ENCODE measurements around the gene ORAI3. TPM values are rescaled to one million over a fixed set of nuclear protein-coding genes. Genes with fewer than 3 reads are reported as not detected.

Gene ORAI3
- total RNA-seq, 1 donor from 2014 or later: 19.5 TPM

- Histone ChIP-seq H3K9me3 (no peaks in the 10 kb centered on the region), H3K27ac (no peak overlapping the region), H3K4me1 (peaks cover 15% of the 10 kb centered on the region), H3K36me3 (no peaks in the 10 kb centered on the region), H3K4me3 (no peak overlapping the region), H3K27me3 (no peaks in the 10 kb centered on the region)
- no peak for ATAC-seq
- intact Hi-C loops (cut with DNase I): no loop called here
- TF ChIP-seq CTCF (IDR thresholded peaks at IDR 0.05): no peak
- no peak for DNase-seq
These were observed 44.3 kb downstream of the ORAI3 start for GRCh38 chr16:30992931-30993816.

GRCh38 chr16:30995927-30996323 is 47.1 kb downstream of the ORAI3 start:
- Histone ChIP-seq H3K9me3 (no peaks in the 10 kb centered on the region), H3K4me3 (no peak overlapping the region), H3K36me3 (no peaks in the 10 kb centered on the region), H3K27me3 (no peaks in the 10 kb centered on the region), H3K4me1 (peaks cover 15% of the 10 kb centered on the region), H3K27ac (no peak overlapping the region)
- intact Hi-C loops (cut with DNase I): no loop called here
- ATAC-seq (no peak), DNase-seq (no peak)
- TF ChIP-seq CTCF (IDR thresholded peaks at IDR 0.05): no peak

GRCh38 chr16:30996324-30996984 is 47.6 kb downstream of the ORAI3 start:
- ATAC-seq (no peak), DNase-seq (no peak)
- no peak for TF ChIP-seq CTCF (IDR thresholded peaks at IDR 0.05)
- H3K27me3 ChIP-seq: no peaks in the 10 kb centered on the region
- no peaks in the 10 kb centered on the region for H3K9me3 ChIP-seq
- peak overlapping the region; percentile 55 for H3K4me3 ChIP-seq
- H3K4me1 ChIP-seq: peaks cover 15% of the 10 kb centered on the region
- H3K36me3 ChIP-seq: no peaks in the 10 kb centered on the region
- H3K27ac ChIP-seq: peak overlapping the region; percentile 6
- intact Hi-C loops (cut with DNase I): no loop called here

GRCh38 chr16:30996985-30997724 is 48.3 kb downstream of the ORAI3 start:
- ATAC-seq: peak; percentile 97
- no peaks in the 10 kb centered on the region for H3K27me3 ChIP-seq
- TF ChIP-seq CTCF (IDR thresholded peaks at IDR 0.05): no peak
- peak overlapping the region; percentile 6 for H3K27ac ChIP-seq
- intact Hi-C loops (cut with DNase I): no loop called here
- peak overlapping the region; percentile 55 for H3K4me3 ChIP-seq
- H3K36me3 ChIP-seq: no peaks in the 10 kb centered on the region
- H3K9me3 ChIP-seq: no peaks in the 10 kb centered on the region
- peaks cover 15% of the 10 kb centered on the region for H3K4me1 ChIP-seq
- peak; percentile 92 for DNase-seq

- DNase-seq (no peak), ATAC-seq (peak; percentile 2)
- intact Hi-C loops (cut with DNase I): no loop called here
- Histone ChIP-seq H3K27ac (no peak overlapping the region), H3K4me1 (peaks cover 15% of the 10 kb centered on the region), H3K36me3 (no peaks in the 10 kb centered on the region), H3K4me3 (peak overlapping the region; percentile 55), H3K9me3 (no peaks in the 10 kb centered on the region), H3K27me3 (no peaks in the 10 kb centered on the region)
- TF ChIP-seq CTCF (IDR thresholded peaks at IDR 0.05): no peak
These were observed 49.1 kb downstream of the ORAI3 start for GRCh38 chr16:30997725-30998711.

Measured in upper lobe of right lung (tissue), 1 donor.